Body of pancreas (tissue), 4 donors: Measurements from ENCODE around the gene CACNA1F. TPM values are rescaled to one million over a fixed set of nuclear protein-coding genes. Genes with fewer than 3 reads are reported as not detected.

Experiments used
- ATAC-seq: fragments of 150-250 bp; one replicate; pipeline ENCODE4 v1.9.1; 2016
- DNase-seq, 4 donors: peaks; one replicate each; pipeline ENCODE4 v3.0.0-alpha.2; 2019
- H3K27ac ChIP-seq, 4 donors: fragments of 200-600 bp; sonication (generic); 1 replicate in 3 of 4; 2 replicates in 1 of 4; pipeline versions ENCODE4 v1.5.1 to v1.6.1; 2016 to 2019; ENCODE audit warnings: mild to moderate bottlenecking in 1 of 4, mixed read lengths in 1 of 4, moderate library complexity in 1 of 4
- H3K27me3 ChIP-seq, 2 donors: fragments of 200-600 bp; sonication (generic); one replicate each; pipeline ENCODE4 v1.6.0; 2016; ENCODE audit warnings: mild to moderate bottlenecking in 1 of 2
- H3K36me3 ChIP-seq, 2 donors: fragments of 200-600 bp; sonication (generic); replicated peaks in 1 of 2; 2 replicates each; pipeline ENCODE4 v1.5.1; 2016; ENCODE audit warnings: low read depth in 2 of 2; ENCODE audit not compliant: insufficient read depth in 1 of 2
- H3K4me1 ChIP-seq: fragments of 200-600 bp; sonication (generic); one replicate; pipeline ENCODE4 v1.6.0; 2016
- H3K4me3 ChIP-seq, 2 donors: fragments of 200-600 bp; sonication (generic); 1 replicate in 1 of 2; 2 replicates in 1 of 2; pipeline ENCODE4 v1.5.1; 2016 to 2019
- H3K9me3 ChIP-seq, 3 donors: fragments of 200-600 bp; sonication (generic); 1 replicate in 2 of 3; 2 replicates in 1 of 3; pipeline ENCODE4 v1.5.1; 2016
- CTCF ChIP-seq, 7 experiments: fragments of 450-650 bp in 4 of 7; fragments of 200-600 bp in 3 of 7; sonication (generic) in 3 of 7; IDR thresholded peaks; one replicate each; pipeline ENCODE4 v1.5.1; 2016 to 2019; ENCODE audit warnings: antibody characterized with exemption in 7 of 7
- POLR2A ChIP-seq, 3 donors: fragments of 450-650 bp; IDR thresholded peaks; one replicate each; pipeline ENCODE4 v1.6.1; 2016; ENCODE audit warnings: antibody characterized with exemption in 3 of 3, mild to moderate bottlenecking in 2 of 3
- WGBS, 2 donors: methylation state at CpG; one replicate each; pipeline ENCODE4 v1.1.5; 2017; 5-methylcytosine and 5-hydroxymethylcytosine counted together
- intact Hi-C: fragments of 100-400 bp; cut with DNase I; formaldehyde crosslinking; loops from one replicate; pipeline ENCODE4 v1.15.1; 2023
- total RNA-seq, 2 donors: library from RNA; depleted of rRNA; stranded (reverse); fragments of >200 nt; gene quantifications; one replicate each; pipeline ENCODE4 v1.1.0, GENCODE V29; 2016

CACNA1F gene
- total RNA-seq, 2 donors from 2014 or later, result 0.26 TPM; not detected in 1

DNA sequence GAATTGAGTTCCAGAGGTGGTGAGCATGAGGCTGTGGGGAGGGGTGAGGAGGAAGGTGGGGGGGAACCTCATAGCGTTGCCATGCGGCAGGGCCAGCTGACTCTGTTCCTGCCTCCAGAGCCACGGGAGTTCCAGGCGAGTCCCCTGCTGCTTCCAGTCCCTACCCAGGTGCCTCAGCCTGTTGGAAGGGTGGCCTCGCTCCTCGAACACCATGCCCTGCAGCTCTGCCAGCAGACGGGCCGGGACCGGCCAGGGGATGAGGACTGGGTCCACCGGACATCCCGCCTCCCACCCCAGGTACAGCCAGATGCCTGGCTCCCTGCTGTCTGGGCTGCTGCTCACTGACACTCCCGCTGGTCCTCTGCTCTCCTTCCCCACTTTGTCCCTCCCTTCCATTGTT is 10.0 kb upstream of the CACNA1F start:
- H3K27me3 ChIP-seq, result no peaks in the 10 kb centered on the region
- intact Hi-C loops, result no loop called here
- 94% methylated on average over 2 of the region's 12 CpGs; no CpG with 5 or more reads in 1 of the 2 donors for WGBS, 2 donors
- H3K27ac ChIP-seq, result no peak overlapping the region
- DNase-seq (no peak), ATAC-seq (no peak)
- H3K4me3 ChIP-seq, result no peak overlapping the region
- TF ChIP-seq POLR2A (IDR thresholded peaks at IDR 0.05) (no peak), CTCF (IDR thresholded peaks at IDR 0.05) (no peak)
- no peaks in the 10 kb centered on the region for H3K9me3 ChIP-seq
- H3K36me3 ChIP-seq, result no peaks in the 10 kb centered on the region
- H3K4me1 ChIP-seq, result no peaks in the 10 kb centered on the region

DNA sequence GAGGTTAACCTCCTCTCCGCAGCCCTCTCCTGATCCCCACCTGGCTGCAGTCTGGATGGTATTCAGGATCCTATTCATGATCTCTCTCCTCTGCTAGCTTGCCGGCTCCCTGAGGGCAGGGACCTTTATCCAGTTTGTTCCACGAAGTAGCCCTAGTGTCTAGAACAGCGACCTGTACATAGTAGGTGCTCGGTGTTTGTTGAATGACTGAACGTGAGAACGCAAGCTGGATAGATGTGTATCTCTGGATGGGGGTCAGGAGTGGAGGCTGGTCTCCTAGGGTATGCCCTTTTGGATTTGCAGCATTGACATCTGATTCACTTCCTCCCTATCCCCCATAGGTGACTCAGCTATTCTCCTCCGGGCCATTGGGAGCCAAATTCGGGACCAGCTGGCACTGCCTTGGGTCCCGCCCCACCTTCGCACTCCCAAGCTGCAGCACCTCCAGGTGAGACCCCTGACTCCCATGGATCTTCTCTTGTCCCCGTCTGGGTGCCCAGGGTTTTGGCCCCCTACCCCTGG is 9.5 kb upstream of the CACNA1F start:
- intact Hi-C loops, result no loop called here
- DNase-seq (no peak), ATAC-seq (no peak)
- WGBS, 2 donors, result 90 to 94% methylated on average over 6 to 9 of the region's 12 CpGs
- no peak for TF ChIP-seq CTCF (IDR thresholded peaks at IDR 0.05)
- TF ChIP-seq POLR2A (IDR thresholded peaks at IDR 0.05), result no peak
- H3K27me3 ChIP-seq, result no peaks in the 10 kb centered on the region
- no peaks in the 10 kb centered on the region for H3K9me3 ChIP-seq
- no peaks in the 10 kb centered on the region for H3K36me3 ChIP-seq
- no peak overlapping the region for H3K4me3 ChIP-seq
- no peaks in the 10 kb centered on the region for H3K4me1 ChIP-seq
- H3K27ac ChIP-seq, result no peak overlapping the region

DNA sequence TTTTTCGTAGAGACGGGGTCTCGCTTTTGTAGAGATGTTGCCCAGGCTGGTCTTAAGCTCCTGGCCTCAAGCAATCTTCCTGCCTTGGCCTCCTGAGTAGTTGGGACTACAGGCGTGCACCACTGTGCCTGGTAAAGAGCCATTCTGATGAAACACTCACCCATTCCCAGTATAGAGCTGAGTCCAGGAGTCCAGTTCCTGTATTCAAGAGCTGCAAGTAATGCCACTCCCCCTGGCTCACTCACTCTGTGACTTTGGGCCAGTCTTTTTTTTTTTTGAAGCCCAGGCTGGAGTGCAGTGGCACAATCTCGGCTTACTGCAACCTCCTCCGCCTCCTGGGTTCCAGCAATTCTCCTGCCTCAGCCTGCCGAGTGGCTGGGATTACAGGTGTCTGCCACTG is 5.6 kb upstream of the CACNA1F start:
- TF ChIP-seq CTCF (IDR thresholded peaks at IDR 0.05) (no peak), POLR2A (IDR thresholded peaks at IDR 0.05) (no peak)
- intact Hi-C loops, result no loop called here
- no peaks in the 10 kb centered on the region for H3K27me3 ChIP-seq
- DNase-seq (no peak), ATAC-seq (no peak)
- WGBS, 2 donors, result 72 to 79% methylated on average over 4 to 7 of the region's 7 CpGs
- no peaks in the 10 kb centered on the region for H3K9me3 ChIP-seq
- peaks cover 10% of the 10 kb centered on the region for H3K4me1 ChIP-seq
- no peak overlapping the region for H3K4me3 ChIP-seq
- H3K36me3 ChIP-seq, result no peaks in the 10 kb centered on the region
- no peak overlapping the region for H3K27ac ChIP-seq

DNA sequence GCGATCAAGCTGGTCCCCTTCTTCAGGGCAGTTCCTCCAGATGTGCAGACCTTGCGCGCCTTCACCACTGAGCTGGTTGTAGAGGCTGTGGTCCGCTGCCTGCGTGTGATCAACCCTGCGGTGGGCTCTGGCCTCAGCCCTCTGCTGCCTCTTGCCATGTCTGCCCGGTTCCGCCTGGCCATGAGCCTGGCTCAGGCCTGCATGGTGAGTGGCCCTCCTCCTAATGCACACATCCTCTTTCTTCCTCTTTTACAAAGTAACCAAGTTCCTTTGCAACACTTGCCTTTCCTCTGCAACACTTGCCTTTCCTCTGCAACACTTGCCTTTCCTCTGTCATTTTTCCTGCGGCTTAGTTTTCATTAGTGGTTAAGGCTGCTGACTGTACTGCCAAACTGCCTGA is 3.9 kb upstream of the CACNA1F start:
- H3K27me3 ChIP-seq, result no peaks in the 10 kb centered on the region
- peaks cover 10% of the 10 kb centered on the region for H3K4me1 ChIP-seq
- TF ChIP-seq POLR2A (IDR thresholded peaks at IDR 0.05) (no peak), CTCF (IDR thresholded peaks at IDR 0.05) (no peak)
- H3K36me3 ChIP-seq, result no peaks in the 10 kb centered on the region
- intact Hi-C loops, result no loop called here
- H3K9me3 ChIP-seq, result no peaks in the 10 kb centered on the region
- H3K27ac ChIP-seq, result no peak overlapping the region
- no peak overlapping the region for H3K4me3 ChIP-seq
- DNase-seq (peak in 1 of 4 donors; percentile 13), ATAC-seq (no peak)
- 66 to 74% methylated on average over 5 to 9 of the region's 9 CpGs for WGBS, 2 donors

- intact Hi-C loops, result no loop called here
- no peak overlapping the region for H3K27ac ChIP-seq
Observed at GRCh38 chrX:49233887-49234555, 881 bp upstream of the CACNA1F start.

More at GRCh38 chrX:49233887-49234555, 881 bp upstream of the CACNA1F start:
- H3K4me3 ChIP-seq, result no peak overlapping the region
- DNase-seq (no peak), ATAC-seq (no peak)
- no peaks in the 10 kb centered on the region for H3K27me3 ChIP-seq
- peaks cover 10% of the 10 kb centered on the region for H3K4me1 ChIP-seq
- TF ChIP-seq CTCF (IDR thresholded peaks at IDR 0.05) (no peak), POLR2A (IDR thresholded peaks at IDR 0.05) (no peak)
- WGBS, 2 donors, result 62 to 68% methylated on average over 4 to 26 of the region's 56 CpGs
- H3K36me3 ChIP-seq, result no peaks in the 10 kb centered on the region
- H3K9me3 ChIP-seq, result no peaks in the 10 kb centered on the region
